ENCODE measurements around the gene YBX2. TPM values are rescaled to one million over a fixed set of nuclear protein-coding genes. Genes with fewer than 3 reads are reported as not detected.

YBX2 gene
- total RNA-seq, 1 experiment from 2014 or later, result 54.9 TPM

DNA sequence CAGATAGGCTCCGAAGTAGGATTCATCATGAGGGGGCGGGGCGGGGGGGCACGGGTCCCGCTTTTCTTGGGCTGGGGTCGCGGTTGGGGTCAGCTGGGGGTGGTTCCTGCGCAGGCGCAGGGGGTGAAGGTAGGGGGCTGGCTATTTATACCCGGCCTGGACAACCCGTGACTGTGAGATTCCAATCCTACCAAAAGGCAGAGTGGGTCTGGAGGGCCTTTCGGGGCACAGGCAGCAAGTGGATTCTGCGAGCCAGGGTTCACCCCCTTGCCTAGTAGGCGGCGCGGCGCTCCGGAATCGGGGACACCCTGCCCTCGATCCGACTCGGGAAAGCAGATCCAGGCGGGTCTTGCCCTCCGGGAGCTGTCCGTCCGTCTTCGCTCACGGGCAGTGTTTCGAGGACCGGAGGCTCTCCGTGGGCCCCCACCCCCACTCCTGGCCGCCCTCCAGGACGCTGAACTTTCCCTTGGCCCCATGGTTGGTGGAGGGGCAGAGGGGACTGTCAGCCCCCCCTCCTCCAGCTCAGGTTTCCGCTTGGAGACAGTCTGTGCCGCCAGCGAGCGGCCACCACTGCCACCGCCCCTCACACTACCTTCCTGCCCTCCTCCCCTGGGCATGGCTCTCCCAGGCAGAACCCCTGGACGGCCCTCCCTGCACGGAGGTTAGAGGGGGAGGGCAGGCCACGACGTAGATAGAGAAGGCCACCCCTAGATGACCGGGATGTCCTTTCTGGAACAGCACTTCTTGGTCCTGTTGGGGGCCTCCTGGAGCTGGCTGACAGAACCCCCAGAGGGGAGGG is 12.3 kb downstream of the YBX2 start:
- Histone ChIP-seq H3K9me3 (ENCODE audit: control insufficient read depth, insufficient read depth, low read depth, low read length) (no peaks in the 10 kb centered on the region), H3K36me3 (ENCODE audit: control insufficient read depth, insufficient read depth, low read length) (no peaks in the 10 kb centered on the region), H3K4me1 (ENCODE audit: control insufficient read depth, insufficient read depth, low read length) (no peaks in the 10 kb centered on the region), H3K27ac (ENCODE audit: low read length) (no peak overlapping the region), H3K27me3 (ENCODE audit: control insufficient read depth, insufficient read depth, low read length) (no peaks in the 10 kb centered on the region), H3K4me3 (ENCODE audit: low read depth in 2 of 2, low read length in 2 of 2) (peak overlapping the region; percentile 46 to 64)
- BruUV-seq (replicated peaks), result no TSS peak
- ChIA-PET CTCF (interaction anchor here (1.8 kb wide), 1 partner anchor 31 kb away, joined by 13 read pairs; no protein-coding TSS in a partner anchor), POLR2A (interaction anchor here (0.5 to 0.7 kb wide), 2 partner anchors 10 to 250 kb away, joined by 4 to 5 read pairs; no protein-coding TSS in a partner anchor)
- no peak for TF ChIP-seq CTCF (IDR thresholded peaks at IDR 0.05)
- TF ChIP-seq TCF7L2 (IDR thresholded peaks at IDR 0.05; ENCODE audit: low read depth, low read length), result no peak
- no peak for TF ChIP-seq SIN3A (IDR thresholded peaks at IDR 0.05; ENCODE audit: borderline replicate concordance, insufficient read depth, low read depth, low read length)
- TF ChIP-seq, protein P1, sequence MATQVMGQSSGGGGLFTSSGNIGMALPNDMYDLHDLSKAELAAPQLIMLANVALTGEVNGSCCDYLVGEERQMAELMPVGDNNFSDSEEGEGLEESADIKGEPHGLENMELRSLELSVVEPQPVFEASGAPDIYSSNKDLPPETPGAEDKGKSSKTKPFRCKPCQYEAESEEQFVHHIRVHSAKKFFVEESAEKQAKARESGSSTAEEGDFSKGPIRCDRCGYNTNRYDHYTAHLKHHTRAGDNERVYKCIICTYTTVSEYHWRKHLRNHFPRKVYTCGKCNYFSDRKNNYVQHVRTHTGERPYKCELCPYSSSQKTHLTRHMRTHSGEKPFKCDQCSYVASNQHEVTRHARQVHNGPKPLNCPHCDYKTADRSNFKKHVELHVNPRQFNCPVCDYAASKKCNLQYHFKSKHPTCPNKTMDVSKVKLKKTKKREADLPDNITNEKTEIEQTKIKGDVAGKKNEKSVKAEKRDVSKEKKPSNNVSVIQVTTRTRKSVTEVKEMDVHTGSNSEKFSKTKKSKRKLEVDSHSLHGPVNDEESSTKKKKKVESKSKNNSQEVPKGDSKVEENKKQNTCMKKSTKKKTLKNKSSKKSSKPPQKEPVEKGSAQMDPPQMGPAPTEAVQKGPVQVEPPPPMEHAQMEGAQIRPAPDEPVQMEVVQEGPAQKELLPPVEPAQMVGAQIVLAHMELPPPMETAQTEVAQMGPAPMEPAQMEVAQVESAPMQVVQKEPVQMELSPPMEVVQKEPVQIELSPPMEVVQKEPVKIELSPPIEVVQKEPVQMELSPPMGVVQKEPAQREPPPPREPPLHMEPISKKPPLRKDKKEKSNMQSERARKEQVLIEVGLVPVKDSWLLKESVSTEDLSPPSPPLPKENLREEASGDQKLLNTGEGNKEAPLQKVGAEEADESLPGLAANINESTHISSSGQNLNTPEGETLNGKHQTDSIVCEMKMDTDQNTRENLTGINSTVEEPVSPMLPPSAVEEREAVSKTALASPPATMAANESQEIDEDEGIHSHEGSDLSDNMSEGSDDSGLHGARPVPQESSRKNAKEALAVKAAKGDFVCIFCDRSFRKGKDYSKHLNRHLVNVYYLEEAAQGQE (IDR thresholded peaks at IDR 0.05; ENCODE audit: insufficient read depth in 1 of 2, low read depth in 2 of 2, low read length in 1 of 2), result no peak
- no peak for TF ChIP-seq POLR2AphosphoS5 (IDR thresholded peaks at IDR 0.05; ENCODE audit: low read depth, low read length)
- ATAC-seq, result no peak
- in situ Hi-C loops (cut with HindIII; ENCODE audit: low pct_unique_long_range_greater_than_20kb, low sequenced_read_pairs), result no loop called here
- intact Hi-C loops (cut with micrococcal nuclease; ENCODE audit: unreplicated experiment), result loop anchor here (2.0 kb wide), 1 partner anchor 15 kb away; no protein-coding TSS in a partner anchor
- DNase-seq (ENCODE audit: low read depth, low spot score), result no peak

- ChIA-PET CTCF (interaction anchor here (0.7 to 1.8 kb wide), 3 partner anchors 15 to 90 kb away, joined by 4 to 13 read pairs (median 11); no protein-coding TSS in a partner anchor), POLR2A (interaction anchor here (1.0 kb wide), 1 partner anchor 32 kb away, joined by 3 read pairs; no protein-coding TSS in a partner anchor)
- ATAC-seq, result peak; percentile 79
- in situ Hi-C loops (cut with HindIII; ENCODE audit: low pct_unique_long_range_greater_than_20kb, low sequenced_read_pairs) (no loop called here), intact Hi-C loops (cut with micrococcal nuclease; ENCODE audit: unreplicated experiment) (loop anchor here (2.0 kb wide), 1 partner anchor 15 kb away; no protein-coding TSS in a partner anchor)
- Histone ChIP-seq H3K4me3 (ENCODE audit: low read depth in 2 of 2, low read length in 2 of 2) (peak within 1 kb of the TSS; percentile 46 to 64), H3K27me3 (ENCODE audit: control insufficient read depth, insufficient read depth, low read length) (no peaks in the 10 kb centered on the region), H3K36me3 (ENCODE audit: control insufficient read depth, insufficient read depth, low read length) (no peaks in the 10 kb centered on the region), H3K9me3 (ENCODE audit: control insufficient read depth, insufficient read depth, low read depth, low read length) (no peaks in the 10 kb centered on the region), H3K4me1 (ENCODE audit: control insufficient read depth, insufficient read depth, low read length) (no peaks in the 10 kb centered on the region), H3K27ac (ENCODE audit: low read length) (peak within 1 kb of the TSS; percentile 63; the same call in 1 of the 2 replicates)
- peak; percentile 80; the same call in 1 of the 2 replicates for TF ChIP-seq TCF7L2 (IDR thresholded peaks at IDR 0.05; ENCODE audit: low read depth, low read length)
- TF ChIP-seq, protein P1 (IDR thresholded peaks at IDR 0.05; ENCODE audit: insufficient read depth in 1 of 2, low read depth in 2 of 2, low read length in 1 of 2), result no peak
- TF ChIP-seq SIN3A (IDR thresholded peaks at IDR 0.05; ENCODE audit: borderline replicate concordance, insufficient read depth, low read depth, low read length), result 0 out of 2 replicates have a peak, but pooled peaks have one; percentile 50
- peak; percentile 89 for DNase-seq (ENCODE audit: low read depth, low spot score)
- BruUV-seq (replicated peaks), result no TSS peak
Measured at GRCh38 chr17:7281074-7281952, 13.1 kb downstream of the YBX2 start, which contains the start of gene SLC2A4. SLC2A4 (plus strand) TSS chr17:7281718; CDS start chr17:7281935, 217 bp downstream.

Measured in Panc1 (cell line).